HG02884 (cell line): ENCODE measurements around the gene MS4A12.
A peak's percentile ranks its signal among the peaks of the same experiment; 100 is the strongest.
"Not testable (repeated sequence)": the region's sequence is repeated elsewhere in the genome, so short reads cannot be mapped to it uniquely, and the experiment has no call there.

ENCODE experiments used
- ATAC-seq: cut with Tn5 transposase; IDR thresholded peaks from one replicate; pipeline ENCODE4 v1.9.1; 2021; ENCODE audit warnings: mild to moderate bottlenecking, moderate library complexity; ENCODE audit not compliant: unreplicated experiment

MS4A12 gene

GRCh38 chr11:60492488-60493009, at the start of gene MS4A12:
Gene MS4A12, plus strand, starts transcription at chr11:60492778. Its CDS starts 4,541 bp downstream, at chr11:60497319.
- no peak for ATAC-seq

GRCh38 chr11:60447070-60447469, 45.5 kb upstream of the MS4A12 start:
- no peak for ATAC-seq

GRCh38 chr11:60447846-60448245, 44.7 kb upstream of the MS4A12 start:
- ATAC-seq = no peak

GRCh38 chr11:60451185-60451584, 41.4 kb upstream of the MS4A12 start:
- not testable (repeated sequence) for ATAC-seq

- ATAC-seq = no peak
These were observed 38.4 kb upstream of the MS4A12 start for GRCh38 chr11:60454212-60454611.

- ATAC-seq = peak; percentile 90
These were observed 37.0 kb upstream of the MS4A12 start, which contains the start of gene MS4A1 for GRCh38 chr11:60455531-60456042. Gene MS4A1, plus strand, starts transcription at chr11:60455847. Its CDS starts 6,528 bp downstream, at chr11:60462375.

GRCh38 chr11:60457576-60457975, 35.0 kb upstream of the MS4A12 start:
- peak; percentile 46 for ATAC-seq

- ATAC-seq = no peak
These were observed 33.2 kb upstream of the MS4A12 start for GRCh38 chr11:60459345-60459744.

- ATAC-seq = no peak
These were observed 23.7 kb upstream of the MS4A12 start for GRCh38 chr11:60468829-60469228.

- ATAC-seq = no peak
These were observed 22.9 kb upstream of the MS4A12 start for GRCh38 chr11:60469723-60470122.

GRCh38 chr11:60477035-60477445, 15.5 kb upstream of the MS4A12 start:
- no peak for ATAC-seq

GRCh38 chr11:60482361-60482760, 10.2 kb upstream of the MS4A12 start:
- ATAC-seq = no peak

GRCh38 chr11:60485987-60486386, 6.6 kb upstream of the MS4A12 start:
- ATAC-seq = peak; percentile 96

GRCh38 chr11:60493454-60493853, 876 bp downstream of the MS4A12 start:
- ATAC-seq = no peak

- no peak for ATAC-seq
These were observed 5.8 kb downstream of the MS4A12 start for GRCh38 chr11:60498399-60498798.

- no peak for ATAC-seq
These were observed 6.3 kb downstream of the MS4A12 start for GRCh38 chr11:60498853-60499252.

- ATAC-seq = no peak
These were observed 7.8 kb downstream of the MS4A12 start for GRCh38 chr11:60500276-60500910.

- ATAC-seq = no peak
These were observed 9.7 kb downstream of the MS4A12 start for GRCh38 chr11:60502221-60502775.

GRCh38 chr11:60504219-60504905, 11.8 kb downstream of the MS4A12 start:
- no peak for ATAC-seq

GRCh38 chr11:60509609-60510008, 17.0 kb downstream of the MS4A12 start:
- ATAC-seq = not testable (repeated sequence)

GRCh38 chr11:60510209-60510608, 17.6 kb downstream of the MS4A12 start:
- ATAC-seq = not testable (repeated sequence)

- no peak for ATAC-seq
These were observed 18.8 kb downstream of the MS4A12 start for GRCh38 chr11:60511393-60511792.
